Hematopoietic multipotent progenitor cell treated with erythropoietin and hydrocortisone succinate and interleukin-3 and kit ligand, for 17 days (in vitro differentiated cells): ENCODE data around the gene MEPCE.

Experiments
- DNase-seq: peaks from one replicate; pipeline ENCODE4 v3.0.0-alpha.2; 2015; ENCODE audit warnings: low spot score

MEPCE gene

GRCh38 chr7:100464210-100464660, 34.6 kb downstream of the MEPCE start, which contains the start of gene SPACDR:
Gene SPACDR, minus strand, starts transcription at chr7:100464260. Its CDS starts 235 bp downstream, at chr7:100464025.
- DNase-seq, result no peak

- DNase-seq, result no peak
These were observed 35.2 kb downstream of the MEPCE start for GRCh38 chr7:100464791-100465190.

- no peak for DNase-seq
These were observed 35.7 kb downstream of the MEPCE start for GRCh38 chr7:100465299-100465698.

- peak; percentile 55 for DNase-seq
These were observed 36.2 kb downstream of the MEPCE start for GRCh38 chr7:100465702-100466311.

- DNase-seq, result no peak
These were observed 37.3 kb downstream of the MEPCE start for GRCh38 chr7:100466653-100467605.

GRCh38 chr7:100467638-100468373, 38.2 kb downstream of the MEPCE start:
- no peak for DNase-seq

GRCh38 chr7:100469227-100470044, 39.8 kb downstream of the MEPCE start:
- DNase-seq, result peak; percentile 87

GRCh38 chr7:100471021-100471420, 41.4 kb downstream of the MEPCE start:
- no peak for DNase-seq

GRCh38 chr7:100472121-100472851, 42.7 kb downstream of the MEPCE start:
- DNase-seq, result no peak

GRCh38 chr7:100472854-100473499, 43.3 kb downstream of the MEPCE start:
- DNase-seq, result peak; percentile 38

GRCh38 chr7:100475549-100475948, 45.9 kb downstream of the MEPCE start:
- peak; percentile 49 for DNase-seq

- peak; percentile 18 for DNase-seq
These were observed 46.6 kb downstream of the MEPCE start for GRCh38 chr7:100476101-100476780.

GRCh38 chr7:100476903-100477870, 47.6 kb downstream of the MEPCE start:
- DNase-seq, result peak; percentile 71

GRCh38 chr7:100477871-100478267, 48.2 kb downstream of the MEPCE start:
- DNase-seq, result peak; percentile 23

- peak; percentile 96 for DNase-seq
These were observed 49.5 kb downstream of the MEPCE start, which contains the start of gene TSC22D4 for GRCh38 chr7:100478958-100479660. Gene TSC22D4, minus strand, starts transcription at chr7:100479214. Its CDS starts 1,176 bp downstream, at chr7:100478038.

- DNase-seq, result no peak
These were observed 51.8 kb downstream of the MEPCE start for GRCh38 chr7:100481466-100481865.

- no peak for DNase-seq
These were observed 53.1 kb downstream of the MEPCE start for GRCh38 chr7:100482728-100483089.
